ENCODE results near the gene HS3ST4.

DNA sequence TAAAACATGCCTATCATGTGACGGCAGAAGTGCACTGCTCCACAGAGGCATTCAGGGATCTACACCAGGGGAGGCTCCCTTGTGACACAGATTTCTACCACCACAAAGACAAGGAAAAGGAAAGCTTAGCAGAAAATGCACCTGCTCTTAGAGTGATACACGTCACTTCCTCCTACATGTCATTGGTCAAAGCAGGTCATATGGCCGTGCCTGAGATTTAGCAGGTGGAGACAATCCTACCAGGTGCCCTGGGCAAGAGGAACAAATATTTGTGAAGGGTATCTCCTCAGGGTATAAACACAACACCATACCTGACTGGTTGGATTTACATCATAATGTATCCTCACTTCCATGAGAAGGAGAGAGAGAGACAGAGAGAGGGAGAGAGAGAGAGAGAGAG lies 362.1 kb downstream of the HS3ST4 start:
- TF ChIP-seq GATA2 (IDR thresholded peaks at IDR 0.05; ENCODE audit: low read depth, low read length) (no peak), GATA3 (IDR thresholded peaks at IDR 0.05; ENCODE audit: low read depth, low read length) (no peak)

Data from SH-SY5Y (cell line).